ENCODE measurements around the gene VAC14. TPM values are rescaled to one million over a fixed set of nuclear protein-coding genes. Genes with fewer than 3 reads are reported as not detected.

Gene VAC14
- total RNA-seq, 1 experiment from 2014 or later, result 65.5 TPM

GRCh38 chr16:70715860-70716357, 85.0 kb downstream of the VAC14 start:
- no TSS peak for BruUV-seq (replicated peaks)
- Histone ChIP-seq H3K9ac (ENCODE audit: low read length) (peak overlapping the region; percentile 64), H3F3A (ENCODE audit: low read length, unreplicated experiment) (no peaks in the 10 kb centered on the region), H2AFZ (ENCODE audit: low read length) (peak overlapping the region; percentile 68), H3K36me3 (ENCODE audit: low read depth, low read length) (no peaks in the 10 kb centered on the region), H3K9me2 (replicated peaks; ENCODE audit: low read length) (no peaks in the 10 kb centered on the region), H3K79me2 (ENCODE audit: low read length) (no peaks in the 10 kb centered on the region), H3K4me3 (ENCODE audit: low read length) (peak overlapping the region; percentile 49; the same call in 1 of the 2 replicates), H3K27ac (ENCODE audit: low read length) (peak overlapping the region; percentile 92), H3K27me3 (ENCODE audit: low read length) (no peaks in the 10 kb centered on the region), H3K4me1 (ENCODE audit: insufficient read depth, low read length) (peaks cover 26% of the 10 kb centered on the region), H3K9me3 (ENCODE audit: low read length) (no peaks in the 10 kb centered on the region), H3K4me2 (ENCODE audit: low read length) (peak overlapping the region; percentile 81), H4K20me1 (ENCODE audit: low read length) (no peaks in the 10 kb centered on the region)
- peak; percentile 11 for ATAC-seq
- TF ChIP-seq EZH2 (IDR thresholded peaks at IDR 0.05; ENCODE audit: low read length, unreplicated experiment) (no peak), CTCF (conservative IDR thresholded peaks at IDR 0.05; ENCODE audit: low read depth, low read length) (no peak), EZH2phosphoT487 (IDR thresholded peaks at IDR 0.05; ENCODE audit: borderline replicate concordance, low read length) (no peak)
- ChIA-PET CTCF (interaction anchor here (0.7 to 1.1 kb wide), 2 partner anchors 29 to 55 kb away, joined by 3 to 5 read pairs; no protein-coding TSS in a partner anchor), POLR2A (ENCODE audit: unreplicated experiment) (interaction anchor here (0.7 kb wide), 1 partner anchor 336 kb away, joined by 6 read pairs; no protein-coding TSS in a partner anchor)
- intact Hi-C loops (cut with micrococcal nuclease), result loop anchor here (1.0 to 2.0 kb wide), 2 partner anchors 30 to 55 kb away; no protein-coding TSS in a partner anchor
- peak; percentile 58 for DNase-seq

GRCh38 chr16:70715055-70715858, 85.7 kb downstream of the VAC14 start:
- DNase-seq (peak; percentile 98), ATAC-seq (peak; percentile 95)
- Histone ChIP-seq H3K9me3 (ENCODE audit: low read length) (no peaks in the 10 kb centered on the region), H3K4me2 (ENCODE audit: low read length) (peak overlapping the region; percentile 81), H2AFZ (ENCODE audit: low read length) (peak overlapping the region; percentile 68), H3K9ac (ENCODE audit: low read length) (peak overlapping the region; percentile 78), H4K20me1 (ENCODE audit: low read length) (no peaks in the 10 kb centered on the region), H3K27me3 (ENCODE audit: low read length) (no peaks in the 10 kb centered on the region), H3K4me3 (ENCODE audit: low read length) (peak overlapping the region; percentile 49; the same call in 1 of the 2 replicates), H3K9me2 (replicated peaks; ENCODE audit: low read length) (no peaks in the 10 kb centered on the region), H3K4me1 (ENCODE audit: insufficient read depth, low read length) (peaks cover 26% of the 10 kb centered on the region), H3K27ac (ENCODE audit: low read length) (peak overlapping the region; percentile 92), H3K36me3 (ENCODE audit: low read depth, low read length) (no peaks in the 10 kb centered on the region), H3K79me2 (ENCODE audit: low read length) (no peaks in the 10 kb centered on the region), H3F3A (ENCODE audit: low read length, unreplicated experiment) (no peaks in the 10 kb centered on the region)
- ChIA-PET POLR2A (ENCODE audit: unreplicated experiment) (interaction anchor here (0.7 kb wide), 1 partner anchor 335 kb away, joined by 6 read pairs; no protein-coding TSS in a partner anchor), CTCF (interaction anchor here (0.7 to 1.1 kb wide), 3 partner anchors 28 to 56 kb away, joined by 3 to 5 read pairs (median 5); no protein-coding TSS in a partner anchor)
- TSS peak; percentile 46 for BruUV-seq (replicated peaks)
- no peak for TF ChIP-seq EZH2phosphoT487 (IDR thresholded peaks at IDR 0.05; ENCODE audit: borderline replicate concordance, low read length)
- TF ChIP-seq CTCF (conservative IDR thresholded peaks at IDR 0.05; ENCODE audit: low read depth, low read length), result peak; percentile 32; the same call in 1 of the 2 replicates
- intact Hi-C loops (cut with micrococcal nuclease), result loop anchor here (1.0 to 2.0 kb wide), 2 partner anchors 31 to 56 kb away; no protein-coding TSS in a partner anchor
